ENCODE measurements around the gene SLC8A3. TPM values are rescaled to one million over a fixed set of nuclear protein-coding genes. Genes with fewer than 3 reads are reported as not detected.

Gene SLC8A3
- total RNA-seq, 2 donors from 2014 or later: 0.09 TPM; not detected in 1

GRCh38 chr14:70059545-70059944 lies 129.2 kb downstream of the SLC8A3 start:
- Histone ChIP-seq H3K27ac (ENCODE audit: low read depth, low read length) (no peak overlapping the region), H3K4me3 (ENCODE audit: low read length) (no peak overlapping the region), H3K27me3 (ENCODE audit: control insufficient read depth, insufficient read depth, low read length, poor library complexity, severe bottlenecking) (peaks cover 31% of the 10 kb centered on the region), H3K9me3 (ENCODE audit: control insufficient read depth, low read length) (no peaks in the 10 kb centered on the region), H3K36me3 (ENCODE audit: control insufficient read depth, insufficient read depth, low read length) (no peaks in the 10 kb centered on the region), H3K4me1 (ENCODE audit: control insufficient read depth, insufficient read depth, low read length) (no peaks in the 10 kb centered on the region), H3K9ac (ENCODE audit: extremely low read depth, low read length, poor library complexity, severe bottlenecking) (no peak overlapping the region)
- no peak overlapping the region for H3K4me3 Mint-ChIP-seq
- H3K9me3 Mint-ChIP-seq: no peaks in the 10 kb centered on the region
- TF ChIP-seq, protein P1, sequence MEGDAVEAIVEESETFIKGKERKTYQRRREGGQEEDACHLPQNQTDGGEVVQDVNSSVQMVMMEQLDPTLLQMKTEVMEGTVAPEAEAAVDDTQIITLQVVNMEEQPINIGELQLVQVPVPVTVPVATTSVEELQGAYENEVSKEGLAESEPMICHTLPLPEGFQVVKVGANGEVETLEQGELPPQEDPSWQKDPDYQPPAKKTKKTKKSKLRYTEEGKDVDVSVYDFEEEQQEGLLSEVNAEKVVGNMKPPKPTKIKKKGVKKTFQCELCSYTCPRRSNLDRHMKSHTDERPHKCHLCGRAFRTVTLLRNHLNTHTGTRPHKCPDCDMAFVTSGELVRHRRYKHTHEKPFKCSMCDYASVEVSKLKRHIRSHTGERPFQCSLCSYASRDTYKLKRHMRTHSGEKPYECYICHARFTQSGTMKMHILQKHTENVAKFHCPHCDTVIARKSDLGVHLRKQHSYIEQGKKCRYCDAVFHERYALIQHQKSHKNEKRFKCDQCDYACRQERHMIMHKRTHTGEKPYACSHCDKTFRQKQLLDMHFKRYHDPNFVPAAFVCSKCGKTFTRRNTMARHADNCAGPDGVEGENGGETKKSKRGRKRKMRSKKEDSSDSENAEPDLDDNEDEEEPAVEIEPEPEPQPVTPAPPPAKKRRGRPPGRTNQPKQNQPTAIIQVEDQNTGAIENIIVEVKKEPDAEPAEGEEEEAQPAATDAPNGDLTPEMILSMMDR (conservative IDR thresholded peaks at IDR 0.05): no peak
- peaks cover 2% of the 10 kb centered on the region for H3K4me1 Mint-ChIP-seq
- H3K36me3 Mint-ChIP-seq (ENCODE audit: low read depth): no peaks in the 10 kb centered on the region
- H3K27ac Mint-ChIP-seq: no peak overlapping the region
- H3K27me3 Mint-ChIP-seq (ENCODE audit: insufficient read depth): peaks cover 5% of the 10 kb centered on the region
- 93% methylated on average over 2 of the region's 2 CpGs; no CpG with 5 or more reads in 1 of the 2 experiments for WGBS, 2 experiments (ENCODE audit: insufficient coverage in 1 of 2, insufficient read length in 1 of 2)
- no peak for DNase-seq

DNA sequence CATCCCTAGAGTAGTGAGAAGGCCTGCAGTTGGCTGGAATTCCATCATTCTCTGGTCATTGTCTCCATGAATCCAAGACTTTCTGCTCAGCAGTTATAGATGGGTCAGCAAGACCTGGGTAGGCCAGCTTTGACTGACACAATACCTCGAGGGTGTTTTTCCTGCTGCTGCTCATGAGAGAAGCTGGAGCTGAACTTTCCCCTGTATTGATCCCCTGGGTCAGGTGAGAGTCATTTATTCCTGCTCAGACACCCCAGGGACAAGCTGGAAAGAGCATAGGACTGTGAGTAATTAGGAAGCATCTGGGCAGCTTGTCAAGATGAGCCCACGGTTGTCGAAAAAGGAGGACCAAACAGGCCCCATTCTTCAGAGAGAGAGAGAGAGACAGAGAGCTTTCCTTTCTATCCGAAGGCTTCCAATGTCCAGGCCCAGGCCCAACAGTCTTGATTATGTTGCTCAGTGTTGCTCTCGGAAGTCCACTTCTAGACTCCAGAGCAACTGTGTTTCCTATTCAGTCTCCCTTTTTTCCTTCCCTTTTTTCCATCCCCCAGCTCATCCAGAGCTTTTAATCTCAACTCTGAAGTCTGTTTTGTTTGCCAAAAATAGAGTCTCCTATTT lies 131.1 kb downstream of the SLC8A3 start:
- TF ChIP-seq, protein P1 (conservative IDR thresholded peaks at IDR 0.05): no peak
- H3K27me3 ChIP-seq (ENCODE audit: control insufficient read depth, insufficient read depth, low read length, poor library complexity, severe bottlenecking): peaks cover 22% of the 10 kb centered on the region
- Mint-ChIP-seq H3K36me3 (ENCODE audit: low read depth) (no peaks in the 10 kb centered on the region), H3K9me3 (no peaks in the 10 kb centered on the region), H3K27ac (no peak overlapping the region), H3K27me3 (ENCODE audit: insufficient read depth) (no peaks in the 10 kb centered on the region), H3K4me3 (no peak overlapping the region), H3K4me1 (peaks cover 2% of the 10 kb centered on the region)
- H3K4me1 ChIP-seq (ENCODE audit: control insufficient read depth, insufficient read depth, low read length): no peaks in the 10 kb centered on the region
- H3K36me3 ChIP-seq (ENCODE audit: control insufficient read depth, insufficient read depth, low read length): no peaks in the 10 kb centered on the region
- H3K4me3 ChIP-seq (ENCODE audit: low read length): no peak overlapping the region
- H3K27ac ChIP-seq (ENCODE audit: low read depth, low read length): no peak overlapping the region
- WGBS, 2 experiments (ENCODE audit: insufficient coverage in 1 of 2, insufficient read length in 1 of 2): 89 to 94% methylated on average over 3 to 5 of the region's 5 CpGs
- no peak overlapping the region for H3K9ac ChIP-seq (ENCODE audit: extremely low read depth, low read length, poor library complexity, severe bottlenecking)
- no peaks in the 10 kb centered on the region for H3K9me3 ChIP-seq (ENCODE audit: control insufficient read depth, low read length)
- DNase-seq: no peak

- no peak overlapping the region for H3K4me3 ChIP-seq (ENCODE audit: low read length)
- no peaks in the 10 kb centered on the region for H3K9me3 ChIP-seq (ENCODE audit: control insufficient read depth, low read length)
- Mint-ChIP-seq H3K4me1 (peaks cover 13% of the 10 kb centered on the region), H3K36me3 (ENCODE audit: low read depth) (no peaks in the 10 kb centered on the region), H3K9me3 (no peaks in the 10 kb centered on the region), H3K27ac (no peak overlapping the region), H3K4me3 (no peak overlapping the region), H3K27me3 (ENCODE audit: insufficient read depth) (peaks cover 5% of the 10 kb centered on the region)
- no peak overlapping the region for H3K9ac ChIP-seq (ENCODE audit: extremely low read depth, low read length, poor library complexity, severe bottlenecking)
- H3K27me3 ChIP-seq (ENCODE audit: control insufficient read depth, insufficient read depth, low read length, poor library complexity, severe bottlenecking): peaks cover 22% of the 10 kb centered on the region
- peak; percentile 81 for DNase-seq
- H3K27ac ChIP-seq (ENCODE audit: low read depth, low read length): no peak overlapping the region
- H3K36me3 ChIP-seq (ENCODE audit: control insufficient read depth, insufficient read depth, low read length): no peaks in the 10 kb centered on the region
- WGBS, 2 experiments (ENCODE audit: insufficient coverage in 1 of 2, insufficient read length in 1 of 2): 42 to 48% methylated on average over 2 to 3 of the region's 3 CpGs
- H3K4me1 ChIP-seq (ENCODE audit: control insufficient read depth, insufficient read depth, low read length): no peaks in the 10 kb centered on the region
- TF ChIP-seq, protein P1 (conservative IDR thresholded peaks at IDR 0.05): no peak
These were observed 135.8 kb downstream of the SLC8A3 start for GRCh38 chr14:70052990-70053389.

Measured in endodermal cell (in vitro differentiated cells).